K562 (cell line): ENCODE measurements around the gene COL1A1. TPM values are rescaled to one million over a fixed set of nuclear protein-coding genes. Genes with fewer than 3 reads are reported as not detected.

Source experiments
- ATAC-seq: fragments of 200-7000 bp; cut with Tn5 transposase; 3 replicates; pipeline ENCODE4 v1.9.1; 2020; ENCODE audit warnings: moderate library complexity
- BruUV-seq: library from RNA; stranded (reverse); fragments of 400-500 nt; replicated peaks from 2 replicates; lab custom pipeline; 2021; lab: Mats Ljungman, UMichigan
- CTCF ChIA-PET: fragments of 300-600 bp; formaldehyde crosslinking; extraction: SDS; loops from one replicate; lab custom pipeline; 2021; ENCODE audit warnings: low intra/inter-chr PET ratio; lab: Yijun Ruan, JAX
- POLR2A ChIA-PET: fragments of 300-600, 350-650 bp; sonication (Branson Sonifier 250); formaldehyde crosslinking; extraction: SDS; loops from one replicate; lab custom pipeline; 2021; ENCODE audit warnings: antibody characterized with exemption, inconsistent platforms; lab: Yijun Ruan, JAX
- DNase-seq, 4 experiments: peaks; one replicate each; pipeline versions ENCODE4 v3.0.0 to v3.0.0-alpha.2; 2011 to 2018; ENCODE audit warnings: low spot score in 3 of 4, mixed read lengths in 3 of 4; ENCODE audit errors: extremely low read depth in 1 of 4
- FAIRE-seq: peaks from 2 replicates; lab custom pipeline; 2011; peaks lifted over from hg19 to GRCh38; lab: Jason Lieb, UNC
- H2AFZ ChIP-seq: 2 replicates; pipeline ENCODE4 v1.6.0; 2011; ENCODE audit warnings: low read depth, low read length, control low read depth, inconsistent platforms
- H3K27ac ChIP-seq: fragments of 200-600 bp; 3 replicates; pipeline ENCODE4 v1.8.0; 2011; ENCODE audit warnings: low read depth, mild to moderate bottlenecking, control low read depth, inconsistent platforms, low read length, moderate library complexity, mixed read lengths; ENCODE audit errors: extremely low read depth
- H3K27me3 ChIP-seq, 2 experiments: fragments of 300-600 bp in 1 of 2; 2 replicates in 1 of 2; 3 replicates in 1 of 2; pipeline versions ENCODE4 v1.6.0 to v1.8.0; 2011; ENCODE audit warnings: inconsistent platforms in 2 of 2, low read length in 2 of 2, mild to moderate bottlenecking in 1 of 2, mixed read lengths in 1 of 2, moderate library complexity in 1 of 2; ENCODE audit not compliant: control insufficient read depth in 2 of 2, insufficient read depth in 2 of 2
- H3K36me3 ChIP-seq: fragments of 300-600 bp; 3 replicates; pipeline ENCODE4 v1.8.0; 2011; ENCODE audit warnings: mild to moderate bottlenecking, low read length, inconsistent platforms; ENCODE audit not compliant: control insufficient read depth, insufficient read depth
- H3K4me1 ChIP-seq, 2 experiments: fragments of 200-600 bp in 1 of 2; replicated peaks in 1 of 2; 2 replicates in 1 of 2; 3 replicates in 1 of 2; pipeline versions ENCODE4 v1.5.1 to v1.8.0; 2011; ENCODE audit warnings: inconsistent platforms in 2 of 2, low read length in 2 of 2, mild to moderate bottlenecking in 1 of 2, mixed read lengths in 1 of 2, moderate library complexity in 1 of 2; ENCODE audit not compliant: control insufficient read depth in 2 of 2, insufficient read depth in 2 of 2
- H3K4me2 ChIP-seq: 2 replicates; pipeline ENCODE4 v1.6.1; 2011; ENCODE audit warnings: low read length, control low read depth, inconsistent platforms, mixed read lengths; ENCODE audit not compliant: insufficient read depth
- H3K4me3 ChIP-seq: fragments of 200-600 bp; sonication (generic), shearing (Covaris generic); 2 replicates; pipeline ENCODE4 v1.5.1; 2016; ENCODE audit warnings: control low read depth, inconsistent platforms
- H3K79me2 ChIP-seq: fragments of 200-600 bp; 3 replicates; pipeline ENCODE4 v1.8.0; 2011; ENCODE audit warnings: low read length, inconsistent platforms; ENCODE audit not compliant: control insufficient read depth, insufficient read depth
- H3K9ac ChIP-seq, 2 experiments: 2 replicates each; pipeline versions ENCODE4 v1.6.0 to v1.6.1; 2011; ENCODE audit warnings: low read depth in 2 of 2, low read length in 2 of 2, control low read depth in 1 of 2, inconsistent platforms in 1 of 2, mild to moderate bottlenecking in 1 of 2, mixed read lengths in 1 of 2; ENCODE audit not compliant: insufficient read depth in 1 of 2
- H3K9me1 ChIP-seq: one replicate; pipeline ENCODE4 v1.6.0; 2011; ENCODE audit warnings: inconsistent platforms, mild to moderate bottlenecking, low read length, moderate library complexity; ENCODE audit not compliant: control insufficient read depth, insufficient read depth
- H3K9me3 ChIP-seq: replicated peaks from 2 replicates; pipeline ENCODE4 v1.5.1; 2011; ENCODE audit warnings: low read depth, low read length, inconsistent platforms; ENCODE audit not compliant: control insufficient read depth, insufficient read depth
- H4K20me1 ChIP-seq: replicated peaks from 2 replicates; pipeline ENCODE4 v1.6.1; 2011; ENCODE audit warnings: low read length, inconsistent platforms, mixed read lengths; ENCODE audit not compliant: control insufficient read depth, insufficient read depth
- ATF3 ChIP-seq, 2 experiments: fragments of 450-650 bp in 1 of 2; sonication (generic) in 1 of 2; formaldehyde crosslinking in 1 of 2; IDR thresholded peaks in 1 of 2; conservative IDR thresholded peaks in 1 of 2; 2 replicates each; pipeline versions ENCODE4 v1.6.1 to v1.8.1; 2016 to 2023; ENCODE audit warnings: mild to moderate bottlenecking in 2 of 2, moderate library complexity in 2 of 2, inconsistent platforms in 1 of 2, missing genetic modification reagents in 1 of 2
- CHD4 ChIP-seq: fragments of 200-600 bp; sonication (generic); IDR thresholded peaks from 3 replicates; pipeline ENCODE4 v1.6.1; 2012; ENCODE audit warnings: low read depth, mild to moderate bottlenecking, mixed read lengths, low read length, inconsistent platforms; ENCODE audit not compliant: insufficient read depth, insufficient replicate concordance, poor library complexity, severe bottlenecking
- CTCFL ChIP-seq: IDR thresholded peaks from 2 replicates; pipeline ENCODE4 v1.6.1; 2011; ENCODE audit warnings: borderline replicate concordance, low read depth, mild to moderate bottlenecking, moderate library complexity, low read length; ENCODE audit not compliant: insufficient read depth, poor library complexity, severe bottlenecking
- RBM25 ChIP-seq: fragments of 200-400 bp; formaldehyde crosslinking; IDR thresholded peaks from 2 replicates; pipeline ENCODE4 v1.6.1; 2018; ENCODE audit warnings: low read length, low read depth, moderate library complexity; ENCODE audit not compliant: severe bottlenecking
- ZNF263 ChIP-seq: sonication (generic); formaldehyde crosslinking; IDR thresholded peaks from 2 replicates; pipeline ENCODE4 v1.8.0; 2022; ENCODE audit warnings: mild to moderate bottlenecking, missing genetic modification reagents, borderline replicate concordance
- WGBS: fragments of 100-300 bp; shearing (Covaris generic); methylation state at CpG from one replicate; pipeline ENCODE4 v1.1.6; 2016; ENCODE audit warnings: low coverage, mixed read lengths; ENCODE audit not compliant: insufficient coverage; ENCODE audit errors: missing lambda C conversion rate; 5-methylcytosine and 5-hydroxymethylcytosine counted together
- in situ Hi-C: fragments of 300-500 bp; cut with MboI; formaldehyde crosslinking; loops from 4 replicates; pipeline ENCODE4 v1.15.0; 2018; ENCODE audit warnings: inconsistent platforms, mixed read lengths
- intact Hi-C: fragments of 100-400 bp; cut with micrococcal nuclease; formaldehyde crosslinking; loops from 2 replicates; pipeline ENCODE4 v1.14.2; 2022
- polyA plus RNA-seq, 8 experiments: library from polyadenylated mRNA; depleted of rRNA in 4 of 8; stranded (reverse) in 5 of 8; unstranded in 3 of 8; fragments of >200 nt; fragmentation: Nextera tagmentation in 2 of 8; fragmentation: Illumina TruSeq in 1 of 8; extraction: Ambion mirVana in 2 of 8; extraction: Trizol in 1 of 8; gene quantifications; 2 replicates each; pipeline versions ENCODE4 v1.2.1 to v1.2.3, GENCODE V29; 2011 to 2014; ENCODE audit warnings: inconsistent platforms in 1 of 8, missing spikeins in 1 of 8
- total RNA-seq, 7 experiments: library from RNA; depleted of rRNA in 6 of 7; stranded (reverse); fragments of >200 nt in 6 of 7; fragmentation: Illumina TruSeq in 2 of 7; extraction: Trizol in 2 of 7; gene quantifications; 2 replicates each; pipeline versions ENCODE4 v1.2.1 to v1.2.3, GENCODE V29; 2011 to 2021; ENCODE audit warnings: low replicate concordance in 1 of 7

Gene COL1A1
- total and polyA plus RNA-seq, 9 of the 15 experiments (the other 6 are each of a cell fraction or from before 2014, with no cell fraction given) = 0.04 to 3.4 (median 0.18) TPM

- 0% methylated on average over 4 of the region's 4 CpGs for WGBS
- no peak for ATAC-seq
- BruUV-seq = no TSS peak
These were observed 14.1 kb downstream of the COL1A1 start for GRCh38 chr17:50187394-50187725.

GRCh38 chr17:50186661-50187393 is 14.6 kb downstream of the COL1A1 start:
- ATAC-seq (no peak), FAIRE-seq (no peak), DNase-seq (no peak)
- no peak overlapping the region for H3K4me3 ChIP-seq
- H3K27me3 ChIP-seq = peaks cover 57 to 89% of the 10 kb centered on the region in 2 experiments
- no peaks in the 10 kb centered on the region for H3K9me1 ChIP-seq
- intact Hi-C loops = no loop called here
- peaks cover 4 to 18% of the 10 kb centered on the region in 2 experiments; a peak in 4 of 5 replicates for H3K4me1 ChIP-seq
- in situ Hi-C loops = no loop called here
- no peaks in the 10 kb centered on the region; the same call in 1 of the 2 replicates for H4K20me1 ChIP-seq
- no TSS peak for BruUV-seq
- no peak overlapping the region for H2AFZ ChIP-seq
- no peaks in the 10 kb centered on the region for H3K36me3 ChIP-seq
- ChIA-PET CTCF (no interaction called here), POLR2A (interaction anchor here (0.7 to 1.0 kb wide), 2 partner anchors 14 to 103 kb away, joined by 3 read pairs; no protein-coding TSS in a partner anchor)
- H3K79me2 ChIP-seq = no peaks in the 10 kb centered on the region
- H3K9ac ChIP-seq = no peak overlapping the region
- H3K9me3 ChIP-seq = no peaks in the 10 kb centered on the region
- H3K27ac ChIP-seq = no peak overlapping the region
- no peak overlapping the region for H3K4me2 ChIP-seq
- WGBS = 6% methylated on average over 20 of the region's 24 CpGs
- no peak for TF ChIP-seq ATF3 (IDR thresholded peaks at IDR 0.05)
- TF ChIP-seq ATF3 (CRISPR knock-in tag; conservative IDR thresholded peaks at IDR 0.05) = no peak
- TF ChIP-seq CTCFL = no peak
- TF ChIP-seq ZNF263 (CRISPR knock-in tag) = peak; percentile 62

More at GRCh38 chr17:50187394-50187725, 14.1 kb downstream of the COL1A1 start:
- no peak for DNase-seq
- intact Hi-C loops = no loop called here
- no peaks in the 10 kb centered on the region for H3K9me1 ChIP-seq
- ChIA-PET POLR2A (interaction anchor here (0.7 to 1.0 kb wide), 3 partner anchors 10 to 102 kb away, joined by 3 read pairs; no protein-coding TSS in a partner anchor), CTCF (no interaction called here)
- H2AFZ ChIP-seq = no peak overlapping the region
- H3K9me3 ChIP-seq = no peaks in the 10 kb centered on the region
- no peaks in the 10 kb centered on the region for H3K36me3 ChIP-seq
- H3K27ac ChIP-seq = no peak overlapping the region
- H4K20me1 ChIP-seq = no peaks in the 10 kb centered on the region; the same call in 1 of the 2 replicates
- peaks cover 56 to 87% of the 10 kb centered on the region in 2 experiments for H3K27me3 ChIP-seq
- FAIRE-seq = no peak
- peaks cover 4 to 18% of the 10 kb centered on the region in 2 experiments; a peak in 4 of 5 replicates for H3K4me1 ChIP-seq
- in situ Hi-C loops = no loop called here
- no peaks in the 10 kb centered on the region for H3K79me2 ChIP-seq
- H3K9ac ChIP-seq = no peak overlapping the region
- H3K4me3 ChIP-seq = no peak overlapping the region
- no peak overlapping the region for H3K4me2 ChIP-seq
- no peak for TF ChIP-seq RBM25
- no peak for TF ChIP-seq CHD4
